Endothelial cell of umbilical vein (primary cell): ENCODE results near the gene SLC24A3. TPM values are rescaled to one million over a fixed set of nuclear protein-coding genes. Genes with fewer than 3 reads are reported as not detected.

Experiments
- BruUV-seq: library from RNA; stranded (reverse); fragments of 400-500 nt; replicated peaks from 2 replicates; lab custom pipeline; 2021; lab: Mats Ljungman, UMichigan
- CTCF ChIA-PET: fragments of 300-600, 350-600 bp; sonication (Branson Sonifier 250); formaldehyde crosslinking; loops from one replicate; lab custom pipeline; 2021; ENCODE audit warnings: antibody characterized with exemption, inconsistent platforms; lab: Charles Lee
- POLR2A ChIA-PET: fragments of 300-600, 350-600 bp; sonication (Branson Sonifier 250); formaldehyde crosslinking; loops from one replicate; lab custom pipeline; 2021; ENCODE audit warnings: antibody characterized with exemption, inconsistent platforms; lab: Charles Lee
- DNase-seq: peaks from one replicate; pipeline ENCODE4 v3.0.0-alpha.2; 2011; ENCODE audit warnings: low read depth, low spot score
- FAIRE-seq: peaks from 2 replicates; lab custom pipeline; 2011; peaks lifted over from hg19 to GRCh38; lab: Jason Lieb, UNC
- H2AFZ ChIP-seq: 2 replicates; pipeline ENCODE4 v1.6.0; 2012; ENCODE audit warnings: low read depth, low read length, control low read depth, inconsistent platforms
- H3K27ac ChIP-seq: 2 replicates; pipeline ENCODE4 v1.5.1; 2011; ENCODE audit warnings: low read depth, mild to moderate bottlenecking, control low read depth, low read length, moderate library complexity; ENCODE audit not compliant: insufficient read depth
- H3K27me3 ChIP-seq, 2 experiments: 2 replicates each; pipeline versions ENCODE4 v1.6.0 to v1.6.1; 2011; ENCODE audit warnings: low read length in 2 of 2, mixed read lengths in 1 of 2; ENCODE audit not compliant: control insufficient read depth in 2 of 2, insufficient read depth in 2 of 2
- H3K36me3 ChIP-seq, 2 experiments: 2 replicates in 1 of 2; 3 replicates in 1 of 2; pipeline ENCODE4 v1.5.1; 2011; ENCODE audit warnings: low read length in 2 of 2, mild to moderate bottlenecking in 1 of 2, moderate library complexity in 1 of 2; ENCODE audit not compliant: control insufficient read depth in 2 of 2, insufficient read depth in 2 of 2; ENCODE audit errors: extremely low read depth in 1 of 2
- H3K4me1 ChIP-seq: 3 replicates; pipeline ENCODE4 v1.5.1; 2011; ENCODE audit warnings: mild to moderate bottlenecking, low read length; ENCODE audit not compliant: control insufficient read depth, insufficient read depth; ENCODE audit errors: extremely low read depth
- H3K4me2 ChIP-seq: 2 replicates; pipeline ENCODE4 v1.6.1; 2011; ENCODE audit warnings: low read length, control low read depth, mixed read lengths; ENCODE audit not compliant: insufficient read depth
- H3K4me3 ChIP-seq, 3 experiments: fragments of 200-600 bp in 1 of 3; sonication (generic), shearing (Covaris generic) in 1 of 3; replicated peaks in 1 of 3; 2 replicates each; pipeline ENCODE4 v1.5.1; 2011 to 2016; ENCODE audit warnings: control low read depth in 3 of 3, low read length in 3 of 3, mild to moderate bottlenecking in 2 of 3, inconsistent platforms in 1 of 3, low read depth in 1 of 3, moderate library complexity in 1 of 3; ENCODE audit not compliant: insufficient read depth in 1 of 3
- H3K79me2 ChIP-seq: 2 replicates; pipeline ENCODE4 v1.6.0; 2012; ENCODE audit warnings: low read length, inconsistent platforms; ENCODE audit not compliant: control insufficient read depth, insufficient read depth
- H3K9ac ChIP-seq: replicated peaks from 2 replicates; pipeline ENCODE3; 2011; ENCODE audit warnings: low read length, control low read depth; ENCODE audit not compliant: insufficient read depth; ENCODE audit errors: extremely low read depth
- H3K9me1 ChIP-seq: replicated peaks from 3 replicates; pipeline ENCODE4 v1.6.0; 2011; ENCODE audit warnings: mild to moderate bottlenecking, low read length; ENCODE audit not compliant: control insufficient read depth, insufficient read depth; ENCODE audit errors: extremely low read depth
- H3K9me3 ChIP-seq: replicated peaks from 2 replicates; pipeline ENCODE4 v1.5.1; 2012; ENCODE audit warnings: low read length, inconsistent platforms; ENCODE audit not compliant: control insufficient read depth, insufficient read depth
- H4K20me1 ChIP-seq: replicated peaks from 2 replicates; pipeline ENCODE3; 2011; ENCODE audit warnings: mild to moderate bottlenecking, low read length; ENCODE audit not compliant: control insufficient read depth, insufficient read depth; ENCODE audit errors: extremely low read depth
- CTCF ChIP-seq, 2 donors: IDR thresholded peaks; 1 replicate in 1 of 2; 2 replicates in 1 of 2; pipeline ENCODE4 v1.5.1; 2011; ENCODE audit warnings: low read length in 2 of 2, mild to moderate bottlenecking in 2 of 2, moderate library complexity in 2 of 2, control low read depth in 1 of 2, inconsistent platforms in 1 of 2, low read depth in 1 of 2; ENCODE audit not compliant: insufficient read depth in 1 of 2; ENCODE audit errors: extremely low read depth in 1 of 2
- EZH2 ChIP-seq: IDR thresholded peaks from 2 replicates; pipeline ENCODE4 v1.6.1; 2012; ENCODE audit warnings: borderline replicate concordance, low read depth, mild to moderate bottlenecking, moderate library complexity, low read length, inconsistent platforms; ENCODE audit not compliant: severe bottlenecking
- FOS ChIP-seq: IDR thresholded peaks from 2 replicates; pipeline ENCODE4 v1.6.1; 2011; ENCODE audit warnings: mild to moderate bottlenecking, low read length, moderate library complexity, borderline replicate concordance; ENCODE audit not compliant: insufficient read depth
- GATA2 ChIP-seq: IDR thresholded peaks from 2 replicates; pipeline ENCODE4 v1.7.0; 2011; ENCODE audit warnings: low read depth, mild to moderate bottlenecking, moderate library complexity, mixed read lengths, low read length; ENCODE audit not compliant: insufficient read length, insufficient read depth
- JUN ChIP-seq: IDR thresholded peaks from 2 replicates; pipeline ENCODE4 v1.6.1; 2011; ENCODE audit warnings: borderline replicate concordance, low read depth; ENCODE audit not compliant: insufficient read length, insufficient read depth
- MAX ChIP-seq: IDR thresholded peaks from 2 replicates; pipeline ENCODE4 v1.6.1; 2011; ENCODE audit not compliant: insufficient read depth, insufficient read length
- MYC ChIP-seq: IDR thresholded peaks from one replicate; pipeline ENCODE4 v1.6.1; 2011; ENCODE audit warnings: mild to moderate bottlenecking, low read depth, low read length
- POLR2A ChIP-seq: IDR thresholded peaks from 2 replicates; pipeline ENCODE4 v1.6.1; 2012; ENCODE audit warnings: low read depth, mild to moderate bottlenecking, control low read depth, low read length
- POLR2AphosphoS5 ChIP-seq: IDR thresholded peaks from 2 replicates; pipeline ENCODE4 v1.6.1; 2012; ENCODE audit warnings: low read depth, mild to moderate bottlenecking, control low read depth, low read length, moderate library complexity; ENCODE audit not compliant: insufficient read depth
- dilution Hi-C: fragments of 300-500 bp; cut with MboI; formaldehyde crosslinking; loops from one replicate; pipeline ENCODE4 v1.15.0; 2019; ENCODE audit warnings: low sequenced_read_pairs; ENCODE audit not compliant: extremely low pct_ligation_motif_present
- intact Hi-C: fragments of 100-400 bp; cut with micrococcal nuclease; formaldehyde crosslinking; loops from one replicate; pipeline ENCODE4 v1.10.0; 2022
- polyA plus RNA-seq, 4 experiments: library from polyadenylated mRNA; depleted of rRNA in 3 of 4; stranded (reverse) in 3 of 4; unstranded in 1 of 4; fragments of >200 nt; gene quantifications; 2 replicates each; pipeline versions ENCODE4 v1.2.1 to v1.2.3, GENCODE V29; 2011 to 2012; ENCODE audit warnings: missing spikeins in 1 of 4
- total RNA-seq: library from RNA; stranded (reverse); gene quantifications from 2 replicates; pipeline ENCODE4 v1.2.3, GENCODE V29; 2021

The SLC24A3 gene
- total and polyA plus RNA-seq, 2 donors (not counting 3 experiments of a cell fraction or from before 2014, with no cell fraction given) = not detected

DNA sequence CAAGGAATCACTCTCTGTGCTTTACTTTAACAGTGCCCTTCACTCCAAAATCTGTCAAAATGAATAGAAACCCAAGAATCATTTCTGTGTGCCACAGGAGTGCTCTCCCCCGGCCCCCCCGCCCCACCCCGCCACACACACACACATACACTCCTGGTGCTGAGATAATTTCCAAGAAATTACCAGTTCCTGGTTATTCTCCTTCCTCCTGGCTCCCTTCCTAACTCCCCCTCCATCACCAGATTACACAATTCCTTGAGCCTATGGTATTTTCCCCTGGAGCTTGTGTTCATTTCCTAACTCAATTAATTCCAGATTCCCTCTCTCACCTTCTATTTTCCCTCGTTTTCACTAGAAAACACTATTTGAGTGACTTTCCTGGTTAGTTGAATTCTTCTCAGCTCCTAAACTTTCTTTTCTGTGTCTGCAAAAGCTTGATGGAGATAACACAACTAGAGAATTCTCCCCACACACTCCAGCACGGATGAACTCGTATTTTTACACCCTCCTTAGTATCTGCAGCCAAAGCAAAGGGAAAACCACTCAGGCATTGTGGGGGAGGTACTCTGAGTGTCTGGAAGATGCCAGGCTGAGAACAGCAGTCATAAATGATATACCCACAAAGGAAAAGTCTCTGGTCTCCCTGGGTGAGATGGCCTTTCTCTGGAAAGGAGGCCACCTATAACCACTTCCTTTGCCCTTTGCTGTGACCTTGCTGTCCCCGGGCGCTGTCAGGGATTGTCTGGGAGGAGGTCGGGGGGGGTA is 1.9 kb upstream of the SLC24A3 start:
- Histone ChIP-seq H3K27me3 (peaks cover 18 to 24% of the 10 kb centered on the region in 2 experiments), H3K79me2 (no peaks in the 10 kb centered on the region), H4K20me1 (no peaks in the 10 kb centered on the region), H3K4me2 (no peak overlapping the region), H3K4me1 (no peaks in the 10 kb centered on the region), H3K4me3 (no peak overlapping the region), H3K9ac (no peak overlapping the region), H3K36me3 (no peaks in the 10 kb centered on the region), H3K9me1 (no peaks in the 10 kb centered on the region), H2AFZ (no peak overlapping the region), H3K9me3 (no peaks in the 10 kb centered on the region), H3K27ac (no peak overlapping the region)
- ChIA-PET POLR2A (no interaction called here), CTCF (no interaction called here)
- dilution Hi-C loops = no loop called here
- FAIRE-seq = no peak
- DNase-seq = no peak
- intact Hi-C loops = no loop called here
- TF ChIP-seq GATA2 (no peak), CTCF (IDR thresholded peaks at IDR 0.05; ENCODE audit: extremely low read depth in 1 of 2, insufficient read depth in 1 of 2, low read depth in 1 of 2, low read length in 2 of 2) (no peak), EZH2 (no peak), FOS (no peak), POLR2AphosphoS5 (no peak), MYC (no peak), MAX (no peak), POLR2A (no peak), JUN (no peak)
- BruUV-seq = no TSS peak
